ENCODE data around the gene NFE2L2.

The NFE2L2 gene

DNA sequence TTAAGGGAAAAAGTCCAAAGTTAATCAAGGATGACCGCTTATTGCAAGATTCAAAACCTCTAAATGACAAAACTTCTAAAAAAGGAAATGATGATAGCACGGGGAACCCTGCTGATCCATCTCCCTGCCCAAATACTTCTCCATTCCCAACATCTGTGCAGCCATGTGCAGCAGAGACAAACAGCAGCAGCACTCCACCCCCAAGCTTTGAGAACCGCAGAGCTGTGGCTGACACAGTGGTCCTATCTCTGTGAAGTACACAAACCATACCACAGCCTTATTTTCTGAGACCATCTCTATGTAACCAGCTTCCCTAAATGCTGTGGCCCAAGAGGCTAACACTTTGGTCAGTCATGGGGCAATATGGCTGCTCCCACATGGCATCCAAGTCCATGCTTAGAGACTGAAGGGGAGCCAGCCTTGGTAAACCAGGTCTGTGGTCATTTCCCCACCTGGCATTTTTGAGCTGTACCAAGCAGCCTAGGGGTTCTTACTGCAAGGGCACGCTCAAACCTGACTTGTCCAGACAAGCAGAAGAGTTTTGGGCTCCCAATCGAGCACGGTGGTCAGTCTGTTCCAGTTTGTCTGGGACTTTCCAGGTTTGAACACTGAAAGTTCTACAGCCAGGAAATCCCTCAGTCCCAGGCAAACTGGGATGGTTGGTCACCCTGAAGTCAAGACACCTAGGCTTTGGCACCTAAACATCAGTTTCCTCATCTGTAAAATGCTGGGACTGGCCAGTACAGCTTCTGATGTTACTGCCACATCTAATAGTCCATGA, 17.1 kb upstream of the NFE2L2 start:
- Histone ChIP-seq H3K4me3 (ENCODE audit: low read depth in 1 of 2, low read length in 2 of 2) (no peak overlapping the region), H3K9me3 (ENCODE audit: control insufficient read depth in 1 of 2, low read length in 2 of 2) (no peaks in the 10 kb centered on the region), H3K4me1 (ENCODE audit: control insufficient read depth in 1 of 2, insufficient read depth in 2 of 2, low read length in 2 of 2) (peaks cover 24 to 31% of the 10 kb centered on the region in 2 donors), H3K27ac (ENCODE audit: low read depth, low read length) (no peak overlapping the region), H3K27me3 (ENCODE audit: control insufficient read depth in 1 of 2, insufficient read depth in 2 of 2, low read length in 2 of 2) (no peaks in the 10 kb centered on the region), H3K9ac (ENCODE audit: low read depth in 1 of 2, low read length in 2 of 2) (no peak overlapping the region), H3K36me3 (ENCODE audit: control insufficient read depth in 1 of 2, insufficient read depth in 2 of 2, low read length in 2 of 2) (no peaks in the 10 kb centered on the region)

DNA sequence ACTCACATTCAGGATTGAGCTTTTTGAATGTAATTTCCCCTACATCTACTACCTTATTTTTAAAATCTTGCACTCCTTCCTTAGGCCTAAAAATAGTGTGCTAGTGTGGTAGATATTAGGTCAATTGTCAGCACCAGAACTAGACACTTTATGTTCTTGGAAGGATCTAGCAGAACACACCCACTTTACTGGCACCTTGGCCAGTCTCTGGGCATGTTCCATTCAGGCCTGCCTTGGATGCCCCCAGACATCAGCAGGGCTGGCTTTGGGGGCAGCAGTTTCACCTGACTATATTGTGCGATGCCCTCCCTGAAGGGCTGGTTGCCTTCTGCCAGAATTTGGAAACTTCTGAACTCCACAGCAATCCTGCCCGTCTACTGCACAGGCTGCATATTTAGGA, 15.3 kb upstream of the NFE2L2 start:
- peaks cover 24 to 31% of the 10 kb centered on the region in 2 donors for H3K4me1 ChIP-seq (ENCODE audit: control insufficient read depth in 1 of 2, insufficient read depth in 2 of 2, low read length in 2 of 2)
- no peak overlapping the region for H3K9ac ChIP-seq (ENCODE audit: low read depth in 1 of 2, low read length in 2 of 2)
- H3K9me3 ChIP-seq (ENCODE audit: control insufficient read depth in 1 of 2, low read length in 2 of 2): no peaks in the 10 kb centered on the region
- no peak overlapping the region for H3K27ac ChIP-seq (ENCODE audit: low read depth, low read length)
- no peaks in the 10 kb centered on the region for H3K36me3 ChIP-seq (ENCODE audit: control insufficient read depth in 1 of 2, insufficient read depth in 2 of 2, low read length in 2 of 2)
- no peaks in the 10 kb centered on the region for H3K27me3 ChIP-seq (ENCODE audit: control insufficient read depth in 1 of 2, insufficient read depth in 2 of 2, low read length in 2 of 2)
- no peak overlapping the region for H3K4me3 ChIP-seq (ENCODE audit: low read depth in 1 of 2, low read length in 2 of 2)

DNA sequence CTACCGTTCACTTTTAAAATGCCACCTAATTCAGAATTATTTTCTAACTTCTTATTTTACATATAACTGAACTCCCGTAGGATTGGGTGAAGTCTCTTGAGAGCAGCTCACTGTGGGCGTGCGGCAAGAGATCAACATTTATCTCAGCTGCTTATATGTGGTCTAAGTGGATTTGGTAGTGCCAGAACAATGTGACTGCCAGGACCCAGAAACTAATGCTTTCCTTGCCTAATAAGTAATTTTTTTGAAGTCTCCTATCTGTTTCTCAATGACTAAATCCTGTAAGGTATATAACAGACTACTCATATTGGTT, 11.2 kb upstream of the NFE2L2 start:
- H3K36me3 ChIP-seq (ENCODE audit: control insufficient read depth in 1 of 2, insufficient read depth in 2 of 2, low read length in 2 of 2): no peaks in the 10 kb centered on the region
- no peak overlapping the region for H3K27ac ChIP-seq (ENCODE audit: low read depth, low read length)
- no peak overlapping the region for H3K4me3 ChIP-seq (ENCODE audit: low read depth in 1 of 2, low read length in 2 of 2)
- peaks cover 4 to 16% of the 10 kb centered on the region in 2 donors for H3K4me1 ChIP-seq (ENCODE audit: control insufficient read depth in 1 of 2, insufficient read depth in 2 of 2, low read length in 2 of 2)
- H3K27me3 ChIP-seq (ENCODE audit: control insufficient read depth in 1 of 2, insufficient read depth in 2 of 2, low read length in 2 of 2): no peaks in the 10 kb centered on the region
- H3K9ac ChIP-seq (ENCODE audit: low read depth in 1 of 2, low read length in 2 of 2): no peak overlapping the region
- H3K9me3 ChIP-seq (ENCODE audit: control insufficient read depth in 1 of 2, low read length in 2 of 2): no peaks in the 10 kb centered on the region

DNA sequence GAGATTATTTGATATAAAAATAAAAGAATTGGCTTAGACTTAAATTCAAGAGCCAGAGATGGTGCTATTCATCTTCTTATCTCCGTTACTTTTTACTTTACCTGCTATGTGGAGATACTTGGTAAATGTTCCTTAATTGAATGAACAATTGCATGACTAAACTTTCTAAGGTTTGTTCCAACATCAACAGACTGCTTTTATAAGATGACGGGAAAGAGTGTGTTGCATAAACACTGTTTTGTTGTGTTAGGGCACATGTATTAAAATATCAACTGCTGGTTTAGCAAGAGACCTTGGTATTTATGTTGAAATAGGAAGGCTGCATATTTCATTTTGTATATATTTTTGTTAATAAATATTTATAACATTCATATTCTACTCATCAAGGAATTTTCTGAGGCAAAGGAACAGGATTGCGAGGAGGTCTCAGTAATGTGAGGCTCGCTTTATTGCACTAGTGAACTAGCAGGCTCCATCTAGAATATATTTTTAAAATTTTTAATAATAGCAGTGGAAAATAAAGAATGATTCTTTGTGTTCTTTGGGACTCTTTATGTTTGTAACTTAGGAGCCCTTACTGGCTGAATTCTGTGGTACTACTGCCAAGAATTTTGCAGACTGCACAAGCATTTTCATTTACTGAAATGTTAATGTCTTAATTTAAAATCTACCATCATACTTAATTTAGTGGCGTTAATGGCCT, 10.7 kb upstream of the NFE2L2 start:
- Histone ChIP-seq H3K27ac (ENCODE audit: low read depth, low read length) (no peak overlapping the region), H3K9me3 (ENCODE audit: control insufficient read depth in 1 of 2, low read length in 2 of 2) (no peaks in the 10 kb centered on the region), H3K36me3 (ENCODE audit: control insufficient read depth in 1 of 2, insufficient read depth in 2 of 2, low read length in 2 of 2) (no peaks in the 10 kb centered on the region), H3K27me3 (ENCODE audit: control insufficient read depth in 1 of 2, insufficient read depth in 2 of 2, low read length in 2 of 2) (no peaks in the 10 kb centered on the region), H3K4me1 (ENCODE audit: control insufficient read depth in 1 of 2, insufficient read depth in 2 of 2, low read length in 2 of 2) (peaks cover under 1 to 16% of the 10 kb centered on the region in 2 donors), H3K9ac (ENCODE audit: low read depth in 1 of 2, low read length in 2 of 2) (no peak overlapping the region), H3K4me3 (ENCODE audit: low read depth in 1 of 2, low read length in 2 of 2) (no peak overlapping the region)

DNA sequence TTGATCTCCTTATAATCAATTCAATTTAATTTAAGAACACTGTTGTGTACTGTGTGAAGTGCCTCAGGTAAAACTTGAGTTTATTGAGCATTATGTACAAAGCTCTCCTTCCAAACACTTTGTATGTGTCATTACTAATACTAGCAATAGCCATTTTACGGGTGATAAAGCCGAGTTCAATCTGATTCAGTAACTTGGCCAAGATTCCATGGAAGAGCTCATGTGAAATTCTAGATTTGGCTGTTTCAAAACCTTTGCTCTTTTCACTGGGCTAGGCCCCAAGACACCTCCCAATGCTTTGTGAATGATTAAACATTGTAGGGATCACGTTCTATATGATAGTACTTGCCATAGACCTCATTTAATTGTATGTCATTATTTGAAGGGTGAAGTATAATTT, 8.9 kb upstream of the NFE2L2 start:
- H3K27me3 ChIP-seq (ENCODE audit: control insufficient read depth in 1 of 2, insufficient read depth in 2 of 2, low read length in 2 of 2): no peaks in the 10 kb centered on the region
- peak overlapping the region; percentile 25 for H3K27ac ChIP-seq (ENCODE audit: low read depth, low read length)

DNA sequence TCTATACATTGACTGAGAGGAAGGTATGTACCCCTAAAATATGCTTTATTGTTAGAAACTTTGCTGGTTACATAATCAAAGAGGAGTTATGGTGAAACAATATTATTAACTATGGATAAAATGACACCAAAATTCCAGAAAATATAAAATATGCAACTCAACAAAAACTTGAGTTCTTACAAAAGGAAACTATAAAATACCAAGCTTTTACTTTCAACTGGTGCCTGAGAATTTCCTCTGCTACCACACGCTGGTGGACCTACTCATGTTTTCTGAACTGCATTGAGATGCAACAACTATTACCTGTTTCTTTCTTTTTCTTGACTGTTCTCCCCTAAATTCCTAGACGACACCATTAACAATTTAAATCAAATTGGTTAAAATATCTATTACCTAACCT, 8.2 kb upstream of the NFE2L2 start:
- no peak overlapping the region for H3K4me3 ChIP-seq (ENCODE audit: low read depth in 1 of 2, low read length in 2 of 2)
- H3K27ac ChIP-seq (ENCODE audit: low read depth, low read length): no peak overlapping the region
- no peaks in the 10 kb centered on the region for H3K36me3 ChIP-seq (ENCODE audit: control insufficient read depth in 1 of 2, insufficient read depth in 2 of 2, low read length in 2 of 2)
- H3K9me3 ChIP-seq (ENCODE audit: control insufficient read depth in 1 of 2, low read length in 2 of 2): no peaks in the 10 kb centered on the region
- peaks cover 0 to 23% of the 10 kb centered on the region in 2 donors for H3K4me1 ChIP-seq (ENCODE audit: control insufficient read depth in 1 of 2, insufficient read depth in 2 of 2, low read length in 2 of 2)
- no peaks in the 10 kb centered on the region for H3K27me3 ChIP-seq (ENCODE audit: control insufficient read depth in 1 of 2, insufficient read depth in 2 of 2, low read length in 2 of 2)
- no peak overlapping the region for H3K9ac ChIP-seq (ENCODE audit: low read depth in 1 of 2, low read length in 2 of 2)

More for the DNA sequence above, 8.9 kb upstream of the NFE2L2 start:
- Histone ChIP-seq H3K9ac (ENCODE audit: low read depth in 1 of 2, low read length in 2 of 2) (no peak overlapping the region), H3K9me3 (ENCODE audit: control insufficient read depth in 1 of 2, low read length in 2 of 2) (no peaks in the 10 kb centered on the region), H3K4me3 (ENCODE audit: low read depth in 1 of 2, low read length in 2 of 2) (peak overlapping the region in 1 of 2 donors; percentile 45), H3K36me3 (ENCODE audit: control insufficient read depth in 1 of 2, insufficient read depth in 2 of 2, low read length in 2 of 2) (no peaks in the 10 kb centered on the region), H3K4me1 (ENCODE audit: control insufficient read depth in 1 of 2, insufficient read depth in 2 of 2, low read length in 2 of 2) (peaks cover 0 to 17% of the 10 kb centered on the region in 2 donors)

DNA sequence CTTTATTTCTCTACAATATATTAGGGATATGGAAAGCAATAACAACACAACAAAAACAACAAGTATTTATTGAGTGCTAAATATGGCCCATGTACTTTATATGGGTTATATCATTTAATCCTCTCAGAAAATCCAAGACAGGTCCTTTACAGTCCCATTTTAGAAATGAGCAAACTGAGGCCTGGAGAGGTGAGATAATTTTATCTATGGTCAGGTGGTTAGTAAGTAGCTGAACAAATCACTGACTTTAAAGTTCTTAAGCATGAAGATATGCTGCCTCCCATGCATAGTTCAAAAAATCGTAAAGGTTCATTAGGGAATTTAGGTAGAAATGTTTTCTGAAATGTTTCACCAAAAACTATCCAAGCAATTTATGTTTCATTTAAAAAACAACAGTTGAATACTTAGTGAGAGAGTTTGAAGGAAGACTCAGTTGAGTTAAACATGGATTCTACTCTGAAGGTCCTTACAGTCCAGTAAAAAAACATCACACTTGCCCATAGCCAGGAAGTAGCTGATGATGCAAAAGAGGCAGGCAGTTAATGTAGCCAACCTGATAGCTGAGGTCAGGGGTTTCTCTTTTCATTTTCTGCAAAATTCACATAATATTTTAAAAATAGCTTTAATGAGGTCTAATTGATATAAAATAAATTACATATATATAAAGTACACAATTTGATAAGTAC, 7.6 kb upstream of the NFE2L2 start:
- H3K9me3 ChIP-seq (ENCODE audit: control insufficient read depth in 1 of 2, low read length in 2 of 2): no peaks in the 10 kb centered on the region
- no peak overlapping the region for H3K27ac ChIP-seq (ENCODE audit: low read depth, low read length)
- H3K9ac ChIP-seq (ENCODE audit: low read depth in 1 of 2, low read length in 2 of 2): no peak overlapping the region
- no peaks in the 10 kb centered on the region for H3K36me3 ChIP-seq (ENCODE audit: control insufficient read depth in 1 of 2, insufficient read depth in 2 of 2, low read length in 2 of 2)
- H3K4me1 ChIP-seq (ENCODE audit: control insufficient read depth in 1 of 2, insufficient read depth in 2 of 2, low read length in 2 of 2): peaks cover 0 to 23% of the 10 kb centered on the region in 2 donors
- H3K27me3 ChIP-seq (ENCODE audit: control insufficient read depth in 1 of 2, insufficient read depth in 2 of 2, low read length in 2 of 2): no peaks in the 10 kb centered on the region
- no peak overlapping the region for H3K4me3 ChIP-seq (ENCODE audit: low read depth in 1 of 2, low read length in 2 of 2)

DNA sequence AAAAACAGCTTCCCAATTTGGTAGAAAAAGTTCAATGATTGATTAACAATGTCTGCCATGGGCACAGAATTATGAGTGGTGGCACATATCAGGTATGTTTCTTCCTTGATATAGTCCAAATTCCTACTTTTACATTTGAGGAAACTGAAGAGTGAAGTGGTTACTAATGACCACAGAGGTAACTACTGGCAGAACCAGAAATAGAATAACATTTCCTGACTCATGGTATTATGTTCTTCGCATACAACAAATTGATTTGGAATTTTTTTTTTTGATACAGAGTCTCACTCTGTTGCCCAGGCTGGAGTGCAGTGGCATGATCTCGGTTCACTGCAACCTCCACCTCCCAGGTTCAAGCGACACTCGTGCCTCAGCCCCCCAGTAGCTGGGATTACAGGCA, 6.0 kb upstream of the NFE2L2 start:
- no peak overlapping the region for H3K27ac ChIP-seq (ENCODE audit: low read depth, low read length)
- H3K27me3 ChIP-seq (ENCODE audit: control insufficient read depth in 1 of 2, insufficient read depth in 2 of 2, low read length in 2 of 2): no peaks in the 10 kb centered on the region
- no peaks in the 10 kb centered on the region for H3K36me3 ChIP-seq (ENCODE audit: control insufficient read depth in 1 of 2, insufficient read depth in 2 of 2, low read length in 2 of 2)
- H3K9ac ChIP-seq (ENCODE audit: low read depth in 1 of 2, low read length in 2 of 2): no peak overlapping the region
- peaks cover 13 to 36% of the 10 kb centered on the region in 2 donors for H3K4me1 ChIP-seq (ENCODE audit: control insufficient read depth in 1 of 2, insufficient read depth in 2 of 2, low read length in 2 of 2)
- H3K4me3 ChIP-seq (ENCODE audit: low read depth in 1 of 2, low read length in 2 of 2): no peak overlapping the region
- H3K9me3 ChIP-seq (ENCODE audit: control insufficient read depth in 1 of 2, low read length in 2 of 2): no peaks in the 10 kb centered on the region

DNA sequence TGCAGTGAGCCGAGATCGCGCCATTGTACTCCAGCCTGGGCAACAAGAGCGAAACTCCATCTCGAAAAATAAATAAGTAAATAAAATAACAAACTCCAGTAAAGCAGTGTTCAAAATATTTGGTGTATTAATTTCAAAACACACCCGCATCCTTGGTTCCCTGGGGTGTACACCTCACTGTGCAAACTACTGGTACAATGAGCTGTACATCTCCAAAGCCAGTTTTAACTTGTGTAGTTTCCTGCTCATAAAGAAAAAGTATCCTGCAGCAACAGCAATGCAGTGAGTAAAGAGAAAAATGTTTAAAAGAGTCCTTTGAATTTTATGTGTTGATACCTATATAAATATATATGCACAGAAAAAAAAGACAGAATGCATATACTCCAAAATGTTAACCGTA, 4.4 kb upstream of the NFE2L2 start:
- H3K9me3 ChIP-seq (ENCODE audit: control insufficient read depth in 1 of 2, low read length in 2 of 2): no peaks in the 10 kb centered on the region
- H3K4me3 ChIP-seq (ENCODE audit: low read depth in 1 of 2, low read length in 2 of 2): no peak overlapping the region
- no peaks in the 10 kb centered on the region for H3K27me3 ChIP-seq (ENCODE audit: control insufficient read depth in 1 of 2, insufficient read depth in 2 of 2, low read length in 2 of 2)
- peaks cover 16 to 35% of the 10 kb centered on the region in 2 donors for H3K4me1 ChIP-seq (ENCODE audit: control insufficient read depth in 1 of 2, insufficient read depth in 2 of 2, low read length in 2 of 2)
- no peak overlapping the region for H3K27ac ChIP-seq (ENCODE audit: low read depth, low read length)
- H3K9ac ChIP-seq (ENCODE audit: low read depth in 1 of 2, low read length in 2 of 2): no peak overlapping the region
- H3K36me3 ChIP-seq (ENCODE audit: control insufficient read depth in 1 of 2, insufficient read depth in 2 of 2, low read length in 2 of 2): no peaks in the 10 kb centered on the region

DNA sequence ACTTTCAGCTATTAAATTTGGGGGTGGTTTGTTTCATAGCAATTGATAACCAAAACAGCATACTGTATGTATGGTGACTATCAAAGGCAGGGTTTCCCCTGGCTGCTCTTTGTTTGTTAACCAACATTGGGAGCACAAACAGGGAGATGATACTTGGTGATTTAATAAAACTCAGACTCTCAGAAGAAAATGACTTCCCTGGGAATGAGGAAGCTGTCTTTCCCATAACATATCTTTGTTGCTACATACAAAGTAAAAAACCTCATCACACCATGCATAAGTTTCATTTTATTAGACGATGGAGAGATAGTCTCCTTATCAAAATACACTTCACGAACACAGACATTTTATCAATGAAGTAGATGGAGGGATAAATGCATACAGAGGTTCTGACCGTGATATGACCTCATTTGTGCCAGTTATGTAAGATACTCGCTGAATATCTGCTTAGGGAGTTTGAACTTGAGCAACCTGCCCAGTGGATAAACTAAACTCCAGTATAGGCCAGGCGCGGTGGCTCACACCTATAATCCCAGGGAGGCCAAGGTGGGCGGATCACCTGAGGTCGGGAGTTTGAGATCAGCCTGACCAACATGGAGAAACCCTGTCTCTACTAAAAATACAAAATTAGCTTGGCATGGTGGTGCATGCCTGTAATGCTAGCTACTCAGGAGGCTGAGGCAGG, 3.8 kb upstream of the NFE2L2 start:
- H3K4me1 ChIP-seq (ENCODE audit: control insufficient read depth in 1 of 2, insufficient read depth in 2 of 2, low read length in 2 of 2): peaks cover 16 to 32% of the 10 kb centered on the region in 2 donors
- H3K9me3 ChIP-seq (ENCODE audit: control insufficient read depth in 1 of 2, low read length in 2 of 2): no peaks in the 10 kb centered on the region
- no peak overlapping the region for H3K4me3 ChIP-seq (ENCODE audit: low read depth in 1 of 2, low read length in 2 of 2)
- no peaks in the 10 kb centered on the region for H3K36me3 ChIP-seq (ENCODE audit: control insufficient read depth in 1 of 2, insufficient read depth in 2 of 2, low read length in 2 of 2)
- H3K27me3 ChIP-seq (ENCODE audit: control insufficient read depth in 1 of 2, insufficient read depth in 2 of 2, low read length in 2 of 2): no peaks in the 10 kb centered on the region
- no peak overlapping the region for H3K9ac ChIP-seq (ENCODE audit: low read depth in 1 of 2, low read length in 2 of 2)
- no peak overlapping the region for H3K27ac ChIP-seq (ENCODE audit: low read depth, low read length)

Data from duodenal mucosa (tissue), 2 donors.